OCI-LY7 (cell line): Measurements from ENCODE around the gene DEDD2. TPM values are rescaled to one million over a fixed set of nuclear protein-coding genes. Genes with fewer than 3 reads are reported as not detected.

Experiments
- BruUV-seq: library from RNA; stranded (reverse); fragments of 400-500 nt; replicated peaks from 2 replicates; lab custom pipeline; 2021; lab: Mats Ljungman, UMichigan
- CTCF ChIA-PET: fragments of 300-600 bp; sonication (Branson Sonifier 250); formaldehyde crosslinking; loops from one replicate; lab custom pipeline; 2022; ENCODE audit warnings: antibody characterized with exemption; ENCODE audit not compliant: unreplicated experiment; lab: Charles Lee
- POLR2A ChIA-PET: fragments of 300-600 bp; sonication (Branson Sonifier 250); formaldehyde crosslinking; loops from one replicate; lab custom pipeline; 2022; ENCODE audit warnings: antibody characterized with exemption; lab: Charles Lee
- DNase-seq: peaks from one replicate; pipeline ENCODE4 v3.0.0-alpha.2; 2015; ENCODE audit warnings: low spot score
- H2AFZ ChIP-seq: fragments of 200-600 bp; sonication (generic), shearing (Covaris generic); 2 replicates; pipeline ENCODE4 v1.6.1; 2014; ENCODE audit warnings: mild to moderate bottlenecking, antibody characterized with exemption, low read length, moderate library complexity
- H3K27ac ChIP-seq: fragments of 200-600 bp; sonication (generic); 2 replicates; pipeline ENCODE4 v1.5.1; 2014; ENCODE audit warnings: mixed run types, low read depth, mild to moderate bottlenecking, moderate library complexity, low read length, inconsistent platforms; ENCODE audit not compliant: poor library complexity, severe bottlenecking
- H3K36me3 ChIP-seq: fragments of 200-600 bp; sonication (generic); 2 replicates; pipeline ENCODE4 v1.6.1; 2014; ENCODE audit warnings: mild to moderate bottlenecking, antibody characterized with exemption, low read length, moderate library complexity, mixed read lengths; ENCODE audit not compliant: insufficient read depth
- H3K4me1 ChIP-seq: fragments of 200-600 bp; sonication (generic); 2 replicates; pipeline ENCODE4 v1.5.1; 2014; ENCODE audit warnings: mild to moderate bottlenecking, low read length; ENCODE audit not compliant: insufficient read depth, poor library complexity, severe bottlenecking
- H3K4me2 ChIP-seq: fragments of 200-600 bp; sonication (generic); 2 replicates; pipeline ENCODE4 v1.6.1; 2014; ENCODE audit warnings: mild to moderate bottlenecking, low read length
- H3K4me3 ChIP-seq: fragments of 200-600 bp; sonication (generic); 2 replicates; pipeline ENCODE4 v1.5.1; 2014; ENCODE audit warnings: mild to moderate bottlenecking, low read depth, low read length; ENCODE audit not compliant: poor library complexity, severe bottlenecking
- H3K79me2 ChIP-seq: fragments of 200-600 bp; sonication (generic); 2 replicates; pipeline ENCODE4 v1.6.1; 2016; ENCODE audit warnings: low read depth, mild to moderate bottlenecking, low read length, moderate library complexity, mixed read lengths; ENCODE audit not compliant: insufficient read depth
- H3K9me2 ChIP-seq: fragments of 200-600 bp; sonication (generic); 2 replicates; pipeline ENCODE4 v1.6.1; 2016; ENCODE audit warnings: mild to moderate bottlenecking, low read length, mixed read lengths; ENCODE audit not compliant: insufficient read depth
- H3K9me3 ChIP-seq: fragments of 200-600 bp; sonication (generic); 2 replicates; pipeline ENCODE4 v1.6.1; 2014; ENCODE audit warnings: mild to moderate bottlenecking, mixed run types, low read length, mixed read lengths
- H4K20me1 ChIP-seq: fragments of 200-600 bp; sonication (generic); 2 replicates; pipeline ENCODE4 v1.6.1; 2014; ENCODE audit warnings: mild to moderate bottlenecking, antibody characterized with exemption, low read length, moderate library complexity, mixed read lengths; ENCODE audit not compliant: insufficient read depth
- EZH2phosphoT487 ChIP-seq: fragments of 200-600 bp; sonication (generic); IDR thresholded peaks from 2 replicates; pipeline ENCODE4 v1.6.1; 2018; ENCODE audit warnings: low read depth, borderline replicate concordance, mild to moderate bottlenecking, mixed run types, antibody characterized with exemption, low read length, moderate library complexity, mixed read lengths
- intact Hi-C: fragments of 100-400 bp; cut with micrococcal nuclease; formaldehyde crosslinking; loops from one replicate; pipeline ENCODE4 v1.10.0; 2022; ENCODE audit not compliant: unreplicated experiment
- total RNA-seq, 2 experiments: library from RNA; depleted of rRNA in 1 of 2; stranded (reverse); fragments of >200 nt in 1 of 2; shearing (Covaris generic) in 1 of 2; gene quantifications; 2 replicates each; pipeline ENCODE4 v1.2.3, GENCODE V29; 2014 to 2022
- TF ChIP-seq, protein P1 (sequence below): fragments of 200-600 bp; sonication (generic); conservative IDR thresholded peaks from 2 replicates; pipeline ENCODE4 v1.5.1; 2014; ENCODE audit warnings: mild to moderate bottlenecking, antibody characterized with exemption, low read length, moderate library complexity, mixed read lengths

Gene DEDD2
- total RNA-seq, 2 experiments from 2014 or later: 15.5 to 41.9 TPM

DNA sequence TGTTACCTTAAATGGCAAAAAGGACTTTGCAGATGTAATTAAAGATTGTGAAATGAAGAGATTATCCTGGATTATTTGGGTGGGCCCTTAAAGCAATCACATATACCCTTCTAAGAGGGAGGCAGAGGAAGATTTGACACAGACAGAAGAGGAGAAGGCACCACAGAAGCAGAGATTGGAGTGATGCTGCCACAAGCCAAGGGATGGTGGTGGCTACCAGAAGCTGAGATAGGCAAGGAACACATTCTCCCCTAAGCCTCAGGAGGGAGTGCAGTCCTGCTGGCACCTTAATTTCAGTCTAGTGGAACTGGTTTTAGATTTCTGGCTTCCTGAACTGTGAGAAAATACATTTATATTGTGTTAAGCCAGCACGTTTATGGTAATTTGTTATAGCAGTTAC, 24.2 kb downstream of the DEDD2 start:
- no TSS peak for BruUV-seq
- H4K20me1 ChIP-seq: no peaks in the 10 kb centered on the region
- intact Hi-C loops: no loop called here
- H3K4me1 ChIP-seq: peaks cover 14% of the 10 kb centered on the region
- H2AFZ ChIP-seq: no peak overlapping the region
- H3K36me3 ChIP-seq: peaks cover 23% of the 10 kb centered on the region
- no peaks in the 10 kb centered on the region for H3K79me2 ChIP-seq
- H3K9me2 ChIP-seq: no peaks in the 10 kb centered on the region
- no peak for TF ChIP-seq EZH2phosphoT487
- TF ChIP-seq, protein P1, sequence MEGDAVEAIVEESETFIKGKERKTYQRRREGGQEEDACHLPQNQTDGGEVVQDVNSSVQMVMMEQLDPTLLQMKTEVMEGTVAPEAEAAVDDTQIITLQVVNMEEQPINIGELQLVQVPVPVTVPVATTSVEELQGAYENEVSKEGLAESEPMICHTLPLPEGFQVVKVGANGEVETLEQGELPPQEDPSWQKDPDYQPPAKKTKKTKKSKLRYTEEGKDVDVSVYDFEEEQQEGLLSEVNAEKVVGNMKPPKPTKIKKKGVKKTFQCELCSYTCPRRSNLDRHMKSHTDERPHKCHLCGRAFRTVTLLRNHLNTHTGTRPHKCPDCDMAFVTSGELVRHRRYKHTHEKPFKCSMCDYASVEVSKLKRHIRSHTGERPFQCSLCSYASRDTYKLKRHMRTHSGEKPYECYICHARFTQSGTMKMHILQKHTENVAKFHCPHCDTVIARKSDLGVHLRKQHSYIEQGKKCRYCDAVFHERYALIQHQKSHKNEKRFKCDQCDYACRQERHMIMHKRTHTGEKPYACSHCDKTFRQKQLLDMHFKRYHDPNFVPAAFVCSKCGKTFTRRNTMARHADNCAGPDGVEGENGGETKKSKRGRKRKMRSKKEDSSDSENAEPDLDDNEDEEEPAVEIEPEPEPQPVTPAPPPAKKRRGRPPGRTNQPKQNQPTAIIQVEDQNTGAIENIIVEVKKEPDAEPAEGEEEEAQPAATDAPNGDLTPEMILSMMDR: no peak
- no peaks in the 10 kb centered on the region for H3K9me3 ChIP-seq
- H3K4me3 ChIP-seq: no peak overlapping the region
- no peak overlapping the region for H3K27ac ChIP-seq
- DNase-seq: no peak
- ChIA-PET POLR2A (no interaction called here), CTCF (no interaction called here)
- no peak overlapping the region for H3K4me2 ChIP-seq

DNA sequence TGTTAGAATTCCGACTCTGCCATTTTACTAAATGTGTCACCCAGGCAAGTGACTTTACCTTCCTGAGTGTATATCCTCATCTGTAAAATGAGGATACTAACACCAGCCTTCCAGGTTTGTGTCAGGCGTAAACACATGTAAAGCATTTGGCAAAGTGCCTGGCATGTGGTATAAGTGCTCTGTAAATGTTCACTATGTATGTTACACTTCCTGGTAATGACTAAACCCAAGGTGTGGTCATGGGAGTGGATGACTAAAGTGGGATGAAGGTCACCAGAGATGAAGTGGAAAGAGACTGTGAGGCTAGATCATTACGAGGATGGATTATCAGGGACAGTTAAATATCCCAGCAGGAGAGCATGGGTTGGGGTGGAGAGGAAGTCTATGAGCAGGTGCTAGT, 25.6 kb downstream of the DEDD2 start:
- intact Hi-C loops: no loop called here

DNA sequence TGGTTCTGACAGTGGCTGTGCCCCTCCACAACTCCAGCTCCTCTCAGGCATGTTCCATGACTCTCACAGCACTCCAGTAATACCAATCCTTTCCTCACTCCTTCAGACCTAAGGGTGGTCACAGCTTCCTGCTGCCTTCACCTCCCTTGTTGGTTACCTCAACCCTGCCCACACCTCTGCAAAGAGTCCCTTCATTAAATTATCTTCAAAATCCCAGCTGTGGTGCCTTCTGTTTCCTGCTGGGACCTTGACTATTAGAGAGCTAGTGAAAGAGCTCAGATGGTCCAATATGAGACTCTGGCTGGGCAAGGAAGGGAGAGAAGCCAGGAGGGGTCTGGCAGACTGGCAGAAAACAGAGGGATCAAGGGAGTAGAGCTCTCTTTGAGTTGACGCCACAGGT, 26.1 kb downstream of the DEDD2 start:
- Histone ChIP-seq H3K4me2 (no peak overlapping the region), H3K9me2 (no peaks in the 10 kb centered on the region), H3K4me3 (no peak overlapping the region), H4K20me1 (no peaks in the 10 kb centered on the region), H3K27ac (no peak overlapping the region), H3K9me3 (no peaks in the 10 kb centered on the region), H3K79me2 (no peaks in the 10 kb centered on the region), H2AFZ (no peak overlapping the region), H3K4me1 (no peaks in the 10 kb centered on the region), H3K36me3 (peaks cover 5% of the 10 kb centered on the region; the same call in 1 of the 2 replicates)
- TF ChIP-seq EZH2phosphoT487: no peak
- TF ChIP-seq, protein P1: no peak
- BruUV-seq: no TSS peak
- POLR2A ChIA-PET: no interaction called here
- CTCF ChIA-PET: no interaction called here
- intact Hi-C loops: no loop called here
- no peak for DNase-seq

More for the DNA sequence above, 25.6 kb downstream of the DEDD2 start:
- no peak overlapping the region for H3K4me2 ChIP-seq
- H4K20me1 ChIP-seq: no peaks in the 10 kb centered on the region
- TF ChIP-seq, protein P1: no peak
- no peak for TF ChIP-seq EZH2phosphoT487
- DNase-seq: no peak
- H3K27ac ChIP-seq: no peak overlapping the region
- POLR2A ChIA-PET: no interaction called here
- peaks cover 10% of the 10 kb centered on the region for H3K36me3 ChIP-seq
- H3K9me2 ChIP-seq: no peaks in the 10 kb centered on the region
- no peaks in the 10 kb centered on the region for H3K79me2 ChIP-seq
- CTCF ChIA-PET: no interaction called here
- H3K4me1 ChIP-seq: peaks cover under 1% of the 10 kb centered on the region
- BruUV-seq: no TSS peak
- no peak overlapping the region for H3K4me3 ChIP-seq
- no peak overlapping the region for H2AFZ ChIP-seq
- H3K9me3 ChIP-seq: no peaks in the 10 kb centered on the region
